Mammary epithelial cell (primary cell): Measurements from ENCODE around the gene C1QL1.

Experiments used
- EZH2 ChIP-seq: IDR thresholded peaks from 2 replicates; pipeline ENCODE4 v1.6.1; 2012; ENCODE audit warnings: low read length, inconsistent platforms, borderline replicate concordance
- TF ChIP-seq, protein P1 (sequence below), 2 donors: IDR thresholded peaks in 1 of 2; conservative IDR thresholded peaks in 1 of 2; 2 replicates each; pipeline ENCODE4 v1.5.1; 2011 to 2012; ENCODE audit warnings: inconsistent platforms in 2 of 2, low read length in 2 of 2, mild to moderate bottlenecking in 2 of 2, control low read depth in 1 of 2, low read depth in 1 of 2; ENCODE audit not compliant: insufficient read depth in 1 of 2; ENCODE audit errors: extremely low read depth in 1 of 2

GRCh38 chr17:44918006-44918405 is 50.1 kb downstream of the C1QL1 start:
- no peak for TF ChIP-seq EZH2
- TF ChIP-seq, protein P1, sequence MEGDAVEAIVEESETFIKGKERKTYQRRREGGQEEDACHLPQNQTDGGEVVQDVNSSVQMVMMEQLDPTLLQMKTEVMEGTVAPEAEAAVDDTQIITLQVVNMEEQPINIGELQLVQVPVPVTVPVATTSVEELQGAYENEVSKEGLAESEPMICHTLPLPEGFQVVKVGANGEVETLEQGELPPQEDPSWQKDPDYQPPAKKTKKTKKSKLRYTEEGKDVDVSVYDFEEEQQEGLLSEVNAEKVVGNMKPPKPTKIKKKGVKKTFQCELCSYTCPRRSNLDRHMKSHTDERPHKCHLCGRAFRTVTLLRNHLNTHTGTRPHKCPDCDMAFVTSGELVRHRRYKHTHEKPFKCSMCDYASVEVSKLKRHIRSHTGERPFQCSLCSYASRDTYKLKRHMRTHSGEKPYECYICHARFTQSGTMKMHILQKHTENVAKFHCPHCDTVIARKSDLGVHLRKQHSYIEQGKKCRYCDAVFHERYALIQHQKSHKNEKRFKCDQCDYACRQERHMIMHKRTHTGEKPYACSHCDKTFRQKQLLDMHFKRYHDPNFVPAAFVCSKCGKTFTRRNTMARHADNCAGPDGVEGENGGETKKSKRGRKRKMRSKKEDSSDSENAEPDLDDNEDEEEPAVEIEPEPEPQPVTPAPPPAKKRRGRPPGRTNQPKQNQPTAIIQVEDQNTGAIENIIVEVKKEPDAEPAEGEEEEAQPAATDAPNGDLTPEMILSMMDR (conservative IDR thresholded peaks at IDR 0.05 in 1 of 2, IDR thresholded peaks at IDR 0.05 in 1 of 2; ENCODE audit: extremely low read depth in 1 of 2, insufficient read depth in 1 of 2, low read depth in 1 of 2, low read length in 2 of 2): no peak
